Adrenal gland (tissue), 5 donors: ENCODE data around the gene RMND5A.

ENCODE experiments used
- CTCF ChIP-seq, 6 experiments: fragments of 450-650 bp in 4 of 6; fragments of 200-600 bp in 2 of 6; sonication (generic) in 1 of 6; IDR thresholded peaks; 1 replicate in 5 of 6; 2 replicates in 1 of 6; pipeline versions ENCODE4 v1.5.1 to v1.8.0; 2016 to 2021; ENCODE audit warnings: antibody characterized with exemption in 6 of 6, mild to moderate bottlenecking in 2 of 6, moderate library complexity in 1 of 6
- POLR2A ChIP-seq, 2 donors: fragments of 450-650 bp; IDR thresholded peaks; one replicate each; pipeline ENCODE4 v1.6.1; 2017; ENCODE audit warnings: antibody characterized with exemption in 2 of 2, mild to moderate bottlenecking in 2 of 2, moderate library complexity in 1 of 2
- donor health status: DM: no; HTN: no; CAD: no.

GRCh38 chr2:86686460-86686859 lies 33.6 kb upstream of the RMND5A start:
- TF ChIP-seq CTCF (IDR thresholded peaks at IDR 0.05) (no peak), POLR2A (IDR thresholded peaks at IDR 0.05) (no peak)
